Measurements from ENCODE around the gene FABP7.

The FABP7 gene

GRCh38 chr6:122798099-122798641 lies 18.7 kb downstream of the FABP7 start:
- no peak overlapping the region for H3K27ac ChIP-seq

GRCh38 chr6:122799140-122799745 lies 19.7 kb downstream of the FABP7 start:
- H3K79me2 ChIP-seq = no peaks in the 10 kb centered on the region
- no peak for TF ChIP-seq CTCF (IDR thresholded peaks at IDR 0.05)
- H3K4me1 ChIP-seq = no peaks in the 10 kb centered on the region
- H3K36me3 ChIP-seq (ENCODE audit: control insufficient read depth, insufficient read depth, low read length) = no peaks in the 10 kb centered on the region
- no peaks in the 10 kb centered on the region for H3K27me3 ChIP-seq (ENCODE audit: control insufficient read depth, insufficient read depth, low read length)
- no peaks in the 10 kb centered on the region for H3K9me3 ChIP-seq (ENCODE audit: control insufficient read depth, low read length)
- H2AFZ ChIP-seq = no peak overlapping the region
- H3K4me3 ChIP-seq (ENCODE audit: low read depth, low read length) = no peak overlapping the region
- H3K4me2 ChIP-seq (ENCODE audit: low read length) = no peak overlapping the region
- no peak overlapping the region for H3K27ac ChIP-seq
- H3K9ac ChIP-seq = no peak overlapping the region

More at GRCh38 chr6:122798099-122798641, 18.7 kb downstream of the FABP7 start:
- H3K36me3 ChIP-seq (ENCODE audit: control insufficient read depth, insufficient read depth, low read length) = no peaks in the 10 kb centered on the region
- no peak overlapping the region for H3K4me3 ChIP-seq (ENCODE audit: low read depth, low read length)
- H3K4me1 ChIP-seq = peaks cover under 1% of the 10 kb centered on the region
- H3K4me2 ChIP-seq (ENCODE audit: low read length) = no peak overlapping the region
- TF ChIP-seq CTCF (IDR thresholded peaks at IDR 0.05) = no peak
- H2AFZ ChIP-seq = no peak overlapping the region
- H3K79me2 ChIP-seq = no peaks in the 10 kb centered on the region
- no peak overlapping the region for H3K9ac ChIP-seq
- no peaks in the 10 kb centered on the region for H3K27me3 ChIP-seq (ENCODE audit: control insufficient read depth, insufficient read depth, low read length)
- H3K9me3 ChIP-seq (ENCODE audit: control insufficient read depth, low read length) = no peaks in the 10 kb centered on the region

- no peak overlapping the region for H3K4me2 ChIP-seq (ENCODE audit: low read length)
- H3K4me1 ChIP-seq = no peaks in the 10 kb centered on the region
- H3K36me3 ChIP-seq (ENCODE audit: control insufficient read depth, insufficient read depth, low read length) = no peaks in the 10 kb centered on the region
- H3K27ac ChIP-seq = no peak overlapping the region
- H3K79me2 ChIP-seq = no peaks in the 10 kb centered on the region
- H2AFZ ChIP-seq = no peak overlapping the region
- H3K27me3 ChIP-seq (ENCODE audit: control insufficient read depth, insufficient read depth, low read length) = no peaks in the 10 kb centered on the region
- H3K9ac ChIP-seq = no peak overlapping the region
- H3K9me3 ChIP-seq (ENCODE audit: control insufficient read depth, low read length) = no peaks in the 10 kb centered on the region
- no peak for TF ChIP-seq CTCF (IDR thresholded peaks at IDR 0.05)
- no peak overlapping the region for H3K4me3 ChIP-seq (ENCODE audit: low read depth, low read length)
Observed at GRCh38 chr6:122799916-122800686, 20.6 kb downstream of the FABP7 start.

- H3K27me3 ChIP-seq (ENCODE audit: control insufficient read depth, insufficient read depth, low read length) = no peaks in the 10 kb centered on the region
- no peak overlapping the region for H3K4me2 ChIP-seq (ENCODE audit: low read length)
- H3K4me1 ChIP-seq = no peaks in the 10 kb centered on the region
- no peaks in the 10 kb centered on the region for H3K9me3 ChIP-seq (ENCODE audit: control insufficient read depth, low read length)
- H3K9ac ChIP-seq = no peak overlapping the region
- no peaks in the 10 kb centered on the region for H3K79me2 ChIP-seq
- H3K36me3 ChIP-seq (ENCODE audit: control insufficient read depth, insufficient read depth, low read length) = no peaks in the 10 kb centered on the region
- no peak overlapping the region for H3K4me3 ChIP-seq (ENCODE audit: low read depth, low read length)
- H2AFZ ChIP-seq = no peak overlapping the region
- TF ChIP-seq CTCF (IDR thresholded peaks at IDR 0.05) = no peak
- H3K27ac ChIP-seq = no peak overlapping the region
Observed at GRCh38 chr6:122800906-122801305, 21.4 kb downstream of the FABP7 start.

Measured in parathyroid adenoma (tissue), 2 donors.